HepG2 (cell line): ENCODE results near the gene CHST3. TPM values are rescaled to one million over a fixed set of nuclear protein-coding genes. Genes with fewer than 3 reads are reported as not detected.

ENCODE experiments used
- GABPA ChIP-seq, 2 experiments: IDR thresholded peaks; 2 replicates each; pipeline ENCODE4 v1.6.1; 2011 to 2016; ENCODE audit warnings: low read depth in 2 of 2, low read length in 1 of 2, missing biosample characterization in 1 of 2, missing genetic modification characterization in 1 of 2
- JDP2 ChIP-seq: sonication (generic); formaldehyde crosslinking; IDR thresholded peaks from 2 replicates; pipeline ENCODE4 v1.8.1; 2022; ENCODE audit warnings: missing genetic modification reagents, borderline replicate concordance
- MED13 ChIP-seq: sonication (generic); formaldehyde crosslinking; IDR thresholded peaks from 2 replicates; pipeline ENCODE4 v1.5.0; 2020; ENCODE audit warnings: missing genetic modification reagents
- PHF21A ChIP-seq: sonication (generic); formaldehyde crosslinking; IDR thresholded peaks from 2 replicates; pipeline ENCODE4 v1.5.0; 2020; ENCODE audit warnings: mild to moderate bottlenecking, missing genetic modification reagents
- SMARCC2 ChIP-seq: fragments of 450-650 bp; IDR thresholded peaks from 2 replicates; pipeline ENCODE4 v1.6.1; 2017; ENCODE audit warnings: antibody characterized with exemption, mild to moderate bottlenecking
- SNAPC2 ChIP-seq: sonication (generic); formaldehyde crosslinking; IDR thresholded peaks from 2 replicates; pipeline ENCODE4 v1.8.1; 2022; ENCODE audit warnings: mild to moderate bottlenecking, missing genetic modification reagents
- SOX5 ChIP-seq: IDR thresholded peaks from 2 replicates; pipeline ENCODE4 v1.6.1; 2016; ENCODE audit warnings: borderline replicate concordance
- ZFAT ChIP-seq: sonication (generic); formaldehyde crosslinking; conservative IDR thresholded peaks from 2 replicates; pipeline ENCODE4 v1.8.1; 2023; ENCODE audit warnings: missing genetic modification reagents, inconsistent platforms
- ZNF350 ChIP-seq: sonication (generic); formaldehyde crosslinking; IDR thresholded peaks from 2 replicates; pipeline ENCODE4 v1.4.0; 2020; ENCODE audit warnings: mild to moderate bottlenecking, low read depth, missing genetic modification reagents, borderline replicate concordance
- polyA plus RNA-seq, 8 experiments: library from polyadenylated mRNA; depleted of rRNA in 3 of 8; stranded (reverse) in 7 of 8; unstranded in 1 of 8; fragments of >200 nt; fragmentation: Illumina TruSeq in 4 of 8; extraction: Trizol in 4 of 8; gene quantifications; 2 replicates each; pipeline versions ENCODE4 v1.2.1 to v1.2.3, GENCODE V29; 2011 to 2016; ENCODE audit warnings: low read depth in 4 of 8, missing spikeins in 1 of 8, mixed read lengths in 1 of 8; ENCODE audit not compliant: insufficient read depth in 1 of 8
- total RNA-seq, 5 experiments: library from RNA; depleted of rRNA; stranded (reverse); fragments of >200 nt; fragmentation: Illumina TruSeq; extraction: Trizol; gene quantifications; 2 replicates each; pipeline ENCODE4 v1.2.3, GENCODE V29; 2016; ENCODE audit warnings: low read depth in 1 of 5
- TF ChIP-seq, protein P1 (sequence below): sonication (generic); formaldehyde crosslinking; IDR thresholded peaks from 2 replicates; pipeline ENCODE4 v1.4.0; 2020; ENCODE audit warnings: missing genetic modification reagents, borderline replicate concordance
- TF ChIP-seq, protein P2 (sequence below): sonication (generic); formaldehyde crosslinking; IDR thresholded peaks from 2 replicates; pipeline ENCODE4 v1.5.0; 2020; ENCODE audit warnings: mild to moderate bottlenecking, low read depth, missing genetic modification reagents, borderline replicate concordance
- TF ChIP-seq, protein P3 (sequence below): IDR thresholded peaks from 2 replicates; pipeline ENCODE4 v1.6.1; 2018; ENCODE audit warnings: missing genetic modification reagents
- TF ChIP-seq, protein P4 (sequence below), 2 experiments: sonication (generic) in 1 of 2; formaldehyde crosslinking in 1 of 2; IDR thresholded peaks; 2 replicates each; pipeline versions ENCODE4 v1.4.0 to v1.6.1; 2016 to 2020; ENCODE audit warnings: borderline replicate concordance in 1 of 2, low read depth in 1 of 2, mild to moderate bottlenecking in 1 of 2, missing genetic modification reagents in 1 of 2
- TF ChIP-seq, protein P5 (sequence below): sonication (generic); formaldehyde crosslinking; IDR thresholded peaks from 2 replicates; pipeline ENCODE4 v1.5.0; 2020; ENCODE audit warnings: missing genetic modification reagents, mild to moderate bottlenecking, borderline replicate concordance
- TF ChIP-seq, protein P6 (sequence below): sonication (generic); formaldehyde crosslinking; IDR thresholded peaks from 2 replicates; pipeline ENCODE4; 2020; ENCODE audit warnings: missing genetic modification reagents, mild to moderate bottlenecking, borderline replicate concordance

CHST3 gene
- total and polyA plus RNA-seq, 2 of the 13 experiments (the other 11 are each of a cell fraction or from before 2014, with no cell fraction given): 7.2 to 18.7 TPM

DNA sequence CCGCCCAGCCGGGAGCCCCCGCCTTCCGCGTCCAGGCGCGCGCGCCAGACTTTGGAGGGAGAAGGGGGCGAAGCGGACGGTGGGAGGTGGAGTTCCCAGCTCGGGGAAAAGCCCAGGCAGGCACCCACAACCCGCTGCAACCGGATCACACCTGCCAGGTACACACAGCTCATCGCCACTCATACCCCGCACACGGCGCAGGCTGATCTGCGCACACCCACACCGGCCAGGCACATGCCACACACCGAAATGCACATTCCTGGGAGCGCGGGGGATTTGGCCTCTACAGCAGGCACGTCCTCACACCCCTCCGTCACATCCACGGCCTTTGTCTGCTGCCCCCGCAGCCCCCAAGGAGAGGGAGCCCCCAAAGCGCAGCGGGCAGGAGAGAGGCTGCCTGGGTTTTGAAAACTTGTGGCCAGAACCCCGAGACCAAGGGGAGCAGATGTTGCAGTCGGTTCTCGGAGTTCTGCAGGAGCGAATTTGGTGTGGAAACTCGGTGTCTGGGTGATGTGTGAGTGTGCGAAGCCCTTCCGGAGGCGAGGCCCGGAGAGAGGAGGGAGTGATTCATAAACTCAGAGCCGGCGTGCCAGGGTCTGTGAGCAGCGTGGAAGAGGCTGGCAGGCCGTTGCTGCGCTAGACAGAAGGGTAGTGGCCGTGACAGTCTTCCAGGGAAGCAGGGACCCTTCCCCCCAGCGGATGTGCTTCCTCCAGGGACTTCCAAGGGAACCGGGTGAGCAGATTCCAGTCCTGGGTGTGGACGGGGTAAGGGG lies 734 bp downstream of the CHST3 start (continued):
- TF ChIP-seq, protein P1, sequence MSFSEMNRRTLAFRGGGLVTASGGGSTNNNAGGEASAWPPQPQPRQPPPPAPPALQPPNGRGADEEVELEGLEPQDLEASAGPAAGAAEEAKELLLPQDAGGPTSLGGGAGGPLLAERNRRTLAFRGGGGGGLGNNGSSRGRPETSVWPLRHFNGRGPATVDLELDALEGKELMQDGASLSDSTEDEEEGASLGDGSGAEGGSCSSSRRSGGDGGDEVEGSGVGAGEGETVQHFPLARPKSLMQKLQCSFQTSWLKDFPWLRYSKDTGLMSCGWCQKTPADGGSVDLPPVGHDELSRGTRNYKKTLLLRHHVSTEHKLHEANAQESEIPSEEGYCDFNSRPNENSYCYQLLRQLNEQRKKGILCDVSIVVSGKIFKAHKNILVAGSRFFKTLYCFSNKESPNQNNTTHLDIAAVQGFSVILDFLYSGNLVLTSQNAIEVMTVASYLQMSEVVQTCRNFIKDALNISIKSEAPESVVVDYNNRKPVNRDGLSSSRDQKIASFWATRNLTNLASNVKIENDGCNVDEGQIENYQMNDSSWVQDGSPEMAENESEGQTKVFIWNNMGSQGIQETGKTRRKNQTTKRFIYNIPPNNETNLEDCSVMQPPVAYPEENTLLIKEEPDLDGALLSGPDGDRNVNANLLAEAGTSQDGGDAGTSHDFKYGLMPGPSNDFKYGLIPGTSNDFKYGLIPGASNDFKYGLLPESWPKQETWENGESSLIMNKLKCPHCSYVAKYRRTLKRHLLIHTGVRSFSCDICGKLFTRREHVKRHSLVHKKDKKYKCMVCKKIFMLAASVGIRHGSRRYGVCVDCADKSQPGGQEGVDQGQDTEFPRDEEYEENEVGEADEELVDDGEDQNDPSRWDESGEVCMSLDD: no peak
- no peak for TF ChIP-seq SOX5
- TF ChIP-seq ZFAT (CRISPR knock-in tag): no peak
- TF ChIP-seq, protein P2, sequence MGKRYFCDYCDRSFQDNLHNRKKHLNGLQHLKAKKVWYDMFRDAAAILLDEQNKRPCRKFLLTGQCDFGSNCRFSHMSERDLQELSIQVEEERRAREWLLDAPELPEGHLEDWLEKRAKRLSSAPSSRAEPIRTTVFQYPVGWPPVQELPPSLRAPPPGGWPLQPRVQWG (CRISPR knock-in tag): no peak
- TF ChIP-seq GABPA (IDR thresholded peaks at IDR 0.05; ENCODE audit: low read depth, low read length): no peak
- TF ChIP-seq GABPA (CRISPR knock-in tag; IDR thresholded peaks at IDR 0.05; ENCODE audit: low read depth): no peak
- TF ChIP-seq MED13 (CRISPR knock-in tag): no peak
- TF ChIP-seq ZNF350 (CRISPR knock-in tag): peak; percentile 44
- no peak for TF ChIP-seq SNAPC2 (CRISPR knock-in tag)
- TF ChIP-seq, protein P3, sequence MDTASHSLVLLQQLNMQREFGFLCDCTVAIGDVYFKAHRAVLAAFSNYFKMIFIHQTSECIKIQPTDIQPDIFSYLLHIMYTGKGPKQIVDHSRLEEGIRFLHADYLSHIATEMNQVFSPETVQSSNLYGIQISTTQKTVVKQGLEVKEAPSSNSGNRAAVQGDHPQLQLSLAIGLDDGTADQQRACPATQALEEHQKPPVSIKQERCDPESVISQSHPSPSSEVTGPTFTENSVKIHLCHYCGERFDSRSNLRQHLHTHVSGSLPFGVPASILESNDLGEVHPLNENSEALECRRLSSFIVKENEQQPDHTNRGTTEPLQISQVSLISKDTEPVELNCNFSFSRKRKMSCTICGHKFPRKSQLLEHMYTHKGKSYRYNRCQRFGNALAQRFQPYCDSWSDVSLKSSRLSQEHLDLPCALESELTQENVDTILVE (CRISPR knock-in tag): no peak
- TF ChIP-seq, protein P4, sequence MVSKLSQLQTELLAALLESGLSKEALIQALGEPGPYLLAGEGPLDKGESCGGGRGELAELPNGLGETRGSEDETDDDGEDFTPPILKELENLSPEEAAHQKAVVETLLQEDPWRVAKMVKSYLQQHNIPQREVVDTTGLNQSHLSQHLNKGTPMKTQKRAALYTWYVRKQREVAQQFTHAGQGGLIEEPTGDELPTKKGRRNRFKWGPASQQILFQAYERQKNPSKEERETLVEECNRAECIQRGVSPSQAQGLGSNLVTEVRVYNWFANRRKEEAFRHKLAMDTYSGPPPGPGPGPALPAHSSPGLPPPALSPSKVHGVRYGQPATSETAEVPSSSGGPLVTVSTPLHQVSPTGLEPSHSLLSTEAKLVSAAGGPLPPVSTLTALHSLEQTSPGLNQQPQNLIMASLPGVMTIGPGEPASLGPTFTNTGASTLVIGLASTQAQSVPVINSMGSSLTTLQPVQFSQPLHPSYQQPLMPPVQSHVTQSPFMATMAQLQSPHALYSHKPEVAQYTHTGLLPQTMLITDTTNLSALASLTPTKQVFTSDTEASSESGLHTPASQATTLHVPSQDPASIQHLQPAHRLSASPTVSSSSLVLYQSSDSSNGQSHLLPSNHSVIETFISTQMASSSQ (IDR thresholded peaks at IDR 0.05; ENCODE audit: low read depth): no peak
- TF ChIP-seq, protein P4 (CRISPR knock-in tag; IDR thresholded peaks at IDR 0.05; ENCODE audit: borderline replicate concordance): no peak
- TF ChIP-seq SMARCC2: no peak
- TF ChIP-seq, protein P5, sequence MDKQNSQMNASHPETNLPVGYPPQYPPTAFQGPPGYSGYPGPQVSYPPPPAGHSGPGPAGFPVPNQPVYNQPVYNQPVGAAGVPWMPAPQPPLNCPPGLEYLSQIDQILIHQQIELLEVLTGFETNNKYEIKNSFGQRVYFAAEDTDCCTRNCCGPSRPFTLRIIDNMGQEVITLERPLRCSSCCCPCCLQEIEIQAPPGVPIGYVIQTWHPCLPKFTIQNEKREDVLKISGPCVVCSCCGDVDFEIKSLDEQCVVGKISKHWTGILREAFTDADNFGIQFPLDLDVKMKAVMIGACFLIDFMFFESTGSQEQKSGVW (CRISPR knock-in tag): no peak
- TF ChIP-seq, protein P6, sequence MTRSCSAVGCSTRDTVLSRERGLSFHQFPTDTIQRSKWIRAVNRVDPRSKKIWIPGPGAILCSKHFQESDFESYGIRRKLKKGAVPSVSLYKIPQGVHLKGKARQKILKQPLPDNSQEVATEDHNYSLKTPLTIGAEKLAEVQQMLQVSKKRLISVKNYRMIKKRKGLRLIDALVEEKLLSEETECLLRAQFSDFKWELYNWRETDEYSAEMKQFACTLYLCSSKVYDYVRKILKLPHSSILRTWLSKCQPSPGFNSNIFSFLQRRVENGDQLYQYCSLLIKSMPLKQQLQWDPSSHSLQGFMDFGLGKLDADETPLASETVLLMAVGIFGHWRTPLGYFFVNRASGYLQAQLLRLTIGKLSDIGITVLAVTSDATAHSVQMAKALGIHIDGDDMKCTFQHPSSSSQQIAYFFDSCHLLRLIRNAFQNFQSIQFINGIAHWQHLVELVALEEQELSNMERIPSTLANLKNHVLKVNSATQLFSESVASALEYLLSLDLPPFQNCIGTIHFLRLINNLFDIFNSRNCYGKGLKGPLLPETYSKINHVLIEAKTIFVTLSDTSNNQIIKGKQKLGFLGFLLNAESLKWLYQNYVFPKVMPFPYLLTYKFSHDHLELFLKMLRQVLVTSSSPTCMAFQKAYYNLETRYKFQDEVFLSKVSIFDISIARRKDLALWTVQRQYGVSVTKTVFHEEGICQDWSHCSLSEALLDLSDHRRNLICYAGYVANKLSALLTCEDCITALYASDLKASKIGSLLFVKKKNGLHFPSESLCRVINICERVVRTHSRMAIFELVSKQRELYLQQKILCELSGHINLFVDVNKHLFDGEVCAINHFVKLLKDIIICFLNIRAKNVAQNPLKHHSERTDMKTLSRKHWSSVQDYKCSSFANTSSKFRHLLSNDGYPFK (CRISPR knock-in tag): no peak
- TF ChIP-seq JDP2 (CRISPR knock-in tag): no peak
- TF ChIP-seq PHF21A (CRISPR knock-in tag): no peak
